WTC11 (cell line): Measurements from ENCODE around the gene MEGF11.

Experiments
- ESRRA ChIP-seq: sonication (generic); formaldehyde crosslinking; IDR thresholded peaks from 2 replicates; pipeline ENCODE4 v1.8.1; 2022; ENCODE audit warnings: mild to moderate bottlenecking, missing genetic modification reagents, borderline replicate concordance
- NR1H2 ChIP-seq: sonication (generic); formaldehyde crosslinking; IDR thresholded peaks from 2 replicates; pipeline ENCODE4 v1.9.0; 2021; ENCODE audit warnings: mild to moderate bottlenecking, moderate library complexity, missing genetic modification reagents
- NR2C2 ChIP-seq: sonication (generic); formaldehyde crosslinking; IDR thresholded peaks from 2 replicates; pipeline ENCODE4 v1.8.0; 2022; ENCODE audit warnings: mild to moderate bottlenecking, missing genetic modification reagents
- SP1 ChIP-seq: sonication (generic); formaldehyde crosslinking; conservative IDR thresholded peaks from 2 replicates; pipeline ENCODE4 v1.8.1; 2022; ENCODE audit warnings: missing genetic modification reagents
- TF ChIP-seq, protein P1 (sequence below): sonication (generic); formaldehyde crosslinking; conservative IDR thresholded peaks from 2 replicates; pipeline ENCODE4 v1.8.1; 2023; ENCODE audit warnings: mild to moderate bottlenecking, low read depth, missing genetic modification reagents, moderate library complexity
- TF ChIP-seq, protein P2 (sequence below): fragments of 200-600 bp; IDR thresholded peaks from 2 replicates; pipeline ENCODE4 v1.8.0; 2022; ENCODE audit warnings: antibody characterized with exemption
- TF ChIP-seq, protein P3 (sequence below): sonication (generic); formaldehyde crosslinking; IDR thresholded peaks from 2 replicates; pipeline ENCODE4 v1.8.0; 2022; ENCODE audit warnings: mild to moderate bottlenecking, missing genetic modification reagents
- TF ChIP-seq, protein P4 (sequence below): sonication (generic); formaldehyde crosslinking; IDR thresholded peaks from 2 replicates; pipeline ENCODE4 v1.8.0; 2022; ENCODE audit warnings: mild to moderate bottlenecking, missing genetic modification reagents
- TF ChIP-seq, protein P5 (sequence below): sonication (generic); formaldehyde crosslinking; IDR thresholded peaks from 2 replicates; pipeline ENCODE4 v1.8.1; 2023; ENCODE audit warnings: mild to moderate bottlenecking, missing genetic modification reagents, moderate library complexity

DNA sequence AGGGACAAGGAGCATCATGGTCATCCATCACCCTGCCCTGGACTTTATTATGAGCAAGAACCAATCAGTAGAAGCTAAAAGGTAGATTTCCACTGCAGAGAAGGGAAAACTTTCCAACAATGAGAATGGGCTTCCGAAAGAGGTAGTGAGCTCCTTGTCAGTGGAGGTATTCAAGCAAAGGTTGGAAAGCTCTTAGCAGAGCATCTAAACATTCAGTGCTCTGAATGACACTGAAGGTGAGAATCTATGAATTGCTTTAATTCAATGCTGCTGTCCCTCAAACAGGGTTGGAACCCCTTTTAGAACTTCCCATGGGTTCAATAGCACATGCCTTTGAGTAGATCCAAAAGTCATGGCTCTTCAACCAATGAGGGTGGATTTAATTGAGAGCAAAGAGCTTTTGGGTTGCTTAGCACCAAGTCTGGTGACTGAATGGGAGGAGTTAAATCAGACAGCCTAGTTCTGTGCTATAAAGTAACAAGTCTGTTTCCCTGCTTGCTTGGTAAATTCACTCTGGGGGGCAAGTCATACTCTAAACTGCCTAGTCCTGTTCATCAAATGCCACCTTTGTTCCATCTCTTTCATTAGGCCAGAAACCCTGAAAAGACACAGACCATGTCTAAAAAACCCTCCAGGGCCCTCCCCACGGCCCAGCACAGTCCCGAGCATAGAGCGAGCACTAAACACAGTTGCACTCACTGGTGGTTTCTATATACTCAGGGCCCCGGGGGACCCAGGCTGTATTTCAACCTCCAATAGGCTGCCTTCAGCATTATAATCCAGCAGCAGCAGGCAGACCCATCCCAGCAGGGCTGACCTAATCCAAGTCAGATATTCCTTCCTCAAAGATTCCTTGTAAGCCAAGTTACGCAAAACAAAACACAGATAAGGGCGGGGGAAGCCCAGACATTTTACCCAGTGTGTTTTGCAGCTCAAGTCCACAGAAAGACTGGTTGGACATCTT is 161.2 kb downstream of the MEGF11 start:
- no peak for TF ChIP-seq NR2C2 (CRISPR knock-in tag)
- TF ChIP-seq, protein P1, sequence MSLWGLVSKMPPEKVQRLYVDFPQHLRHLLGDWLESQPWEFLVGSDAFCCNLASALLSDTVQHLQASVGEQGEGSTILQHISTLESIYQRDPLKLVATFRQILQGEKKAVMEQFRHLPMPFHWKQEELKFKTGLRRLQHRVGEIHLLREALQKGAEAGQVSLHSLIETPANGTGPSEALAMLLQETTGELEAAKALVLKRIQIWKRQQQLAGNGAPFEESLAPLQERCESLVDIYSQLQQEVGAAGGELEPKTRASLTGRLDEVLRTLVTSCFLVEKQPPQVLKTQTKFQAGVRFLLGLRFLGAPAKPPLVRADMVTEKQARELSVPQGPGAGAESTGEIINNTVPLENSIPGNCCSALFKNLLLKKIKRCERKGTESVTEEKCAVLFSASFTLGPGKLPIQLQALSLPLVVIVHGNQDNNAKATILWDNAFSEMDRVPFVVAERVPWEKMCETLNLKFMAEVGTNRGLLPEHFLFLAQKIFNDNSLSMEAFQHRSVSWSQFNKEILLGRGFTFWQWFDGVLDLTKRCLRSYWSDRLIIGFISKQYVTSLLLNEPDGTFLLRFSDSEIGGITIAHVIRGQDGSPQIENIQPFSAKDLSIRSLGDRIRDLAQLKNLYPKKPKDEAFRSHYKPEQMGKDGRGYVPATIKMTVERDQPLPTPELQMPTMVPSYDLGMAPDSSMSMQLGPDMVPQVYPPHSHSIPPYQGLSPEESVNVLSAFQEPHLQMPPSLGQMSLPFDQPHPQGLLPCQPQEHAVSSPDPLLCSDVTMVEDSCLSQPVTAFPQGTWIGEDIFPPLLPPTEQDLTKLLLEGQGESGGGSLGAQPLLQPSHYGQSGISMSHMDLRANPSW, result no peak
- TF ChIP-seq, protein P2, sequence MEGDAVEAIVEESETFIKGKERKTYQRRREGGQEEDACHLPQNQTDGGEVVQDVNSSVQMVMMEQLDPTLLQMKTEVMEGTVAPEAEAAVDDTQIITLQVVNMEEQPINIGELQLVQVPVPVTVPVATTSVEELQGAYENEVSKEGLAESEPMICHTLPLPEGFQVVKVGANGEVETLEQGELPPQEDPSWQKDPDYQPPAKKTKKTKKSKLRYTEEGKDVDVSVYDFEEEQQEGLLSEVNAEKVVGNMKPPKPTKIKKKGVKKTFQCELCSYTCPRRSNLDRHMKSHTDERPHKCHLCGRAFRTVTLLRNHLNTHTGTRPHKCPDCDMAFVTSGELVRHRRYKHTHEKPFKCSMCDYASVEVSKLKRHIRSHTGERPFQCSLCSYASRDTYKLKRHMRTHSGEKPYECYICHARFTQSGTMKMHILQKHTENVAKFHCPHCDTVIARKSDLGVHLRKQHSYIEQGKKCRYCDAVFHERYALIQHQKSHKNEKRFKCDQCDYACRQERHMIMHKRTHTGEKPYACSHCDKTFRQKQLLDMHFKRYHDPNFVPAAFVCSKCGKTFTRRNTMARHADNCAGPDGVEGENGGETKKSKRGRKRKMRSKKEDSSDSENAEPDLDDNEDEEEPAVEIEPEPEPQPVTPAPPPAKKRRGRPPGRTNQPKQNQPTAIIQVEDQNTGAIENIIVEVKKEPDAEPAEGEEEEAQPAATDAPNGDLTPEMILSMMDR, result no peak
- TF ChIP-seq, protein P3, sequence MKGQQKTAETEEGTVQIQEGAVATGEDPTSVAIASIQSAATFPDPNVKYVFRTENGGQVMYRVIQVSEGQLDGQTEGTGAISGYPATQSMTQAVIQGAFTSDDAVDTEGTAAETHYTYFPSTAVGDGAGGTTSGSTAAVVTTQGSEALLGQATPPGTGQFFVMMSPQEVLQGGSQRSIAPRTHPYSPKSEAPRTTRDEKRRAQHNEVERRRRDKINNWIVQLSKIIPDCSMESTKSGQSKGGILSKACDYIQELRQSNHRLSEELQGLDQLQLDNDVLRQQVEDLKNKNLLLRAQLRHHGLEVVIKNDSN (CRISPR knock-in tag), result no peak
- TF ChIP-seq, protein P4, sequence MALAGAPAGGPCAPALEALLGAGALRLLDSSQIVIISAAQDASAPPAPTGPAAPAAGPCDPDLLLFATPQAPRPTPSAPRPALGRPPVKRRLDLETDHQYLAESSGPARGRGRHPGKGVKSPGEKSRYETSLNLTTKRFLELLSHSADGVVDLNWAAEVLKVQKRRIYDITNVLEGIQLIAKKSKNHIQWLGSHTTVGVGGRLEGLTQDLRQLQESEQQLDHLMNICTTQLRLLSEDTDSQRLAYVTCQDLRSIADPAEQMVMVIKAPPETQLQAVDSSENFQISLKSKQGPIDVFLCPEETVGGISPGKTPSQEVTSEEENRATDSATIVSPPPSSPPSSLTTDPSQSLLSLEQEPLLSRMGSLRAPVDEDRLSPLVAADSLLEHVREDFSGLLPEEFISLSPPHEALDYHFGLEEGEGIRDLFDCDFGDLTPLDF, result no peak
- no peak for TF ChIP-seq ESRRA (CRISPR knock-in tag)
- no peak for TF ChIP-seq SP1 (CRISPR knock-in tag)
- no peak for TF ChIP-seq NR1H2
- TF ChIP-seq, protein P5, sequence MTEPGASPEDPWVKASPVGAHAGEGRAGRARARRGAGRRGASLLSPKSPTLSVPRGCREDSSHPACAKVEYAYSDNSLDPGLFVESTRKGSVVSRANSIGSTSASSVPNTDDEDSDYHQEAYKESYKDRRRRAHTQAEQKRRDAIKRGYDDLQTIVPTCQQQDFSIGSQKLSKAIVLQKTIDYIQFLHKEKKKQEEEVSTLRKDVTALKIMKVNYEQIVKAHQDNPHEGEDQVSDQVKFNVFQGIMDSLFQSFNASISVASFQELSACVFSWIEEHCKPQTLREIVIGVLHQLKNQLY (CRISPR knock-in tag), result no peak
